NCI-H526 (cell line): ENCODE measurements around the gene SCAF4.
"Not testable (repeated sequence)": the region's sequence is repeated elsewhere in the genome, so short reads cannot be mapped to it uniquely, and the experiment has no call there.

ENCODE experiments used
- DNase-seq, 2 experiments: peaks; one replicate each; lab custom pipeline; 2025; lab: John Stamatoyannopoulos, UW

Gene SCAF4

GRCh38 chr21:31737586-31738397, 5.9 kb upstream of the SCAF4 start:
- DNase-seq: not testable (repeated sequence)

- DNase-seq: no peak
Measured at GRCh38 chr21:31735511-31735992, 3.6 kb upstream of the SCAF4 start.

DNA sequence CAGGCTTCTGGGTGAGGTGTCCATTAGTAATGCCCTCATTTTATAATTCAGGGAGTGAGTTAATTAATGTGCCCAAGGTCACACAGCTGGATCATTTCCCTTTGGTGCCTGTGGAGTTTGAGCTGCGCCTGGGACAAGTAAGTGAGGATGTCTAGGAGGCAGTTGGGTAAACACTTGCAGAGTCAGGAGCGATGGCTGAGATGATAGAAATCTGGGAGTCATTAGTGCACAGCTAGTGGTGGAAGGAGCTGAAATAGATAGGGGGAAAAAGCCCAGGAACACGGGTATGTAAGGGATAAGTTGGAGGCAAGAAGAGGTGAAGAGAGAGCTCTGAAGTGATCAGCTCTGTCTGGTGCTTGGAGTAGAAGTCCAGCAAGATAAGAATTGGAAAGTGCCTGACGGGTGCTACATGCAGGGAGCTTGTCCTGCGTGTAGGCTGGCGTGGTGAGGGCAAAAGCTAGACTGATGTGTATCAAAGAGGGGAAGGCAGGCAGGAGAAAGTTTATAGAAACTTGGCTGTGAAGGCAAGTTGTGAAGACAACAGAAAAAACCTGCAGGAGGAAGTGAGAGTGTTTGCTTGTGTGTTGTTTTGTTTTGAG, 1.7 kb upstream of the SCAF4 start:
- no peak for DNase-seq

- DNase-seq: peak in 1 of 2 experiments; percentile 35
Measured at GRCh38 chr21:31732597-31733550, 956 bp upstream of the SCAF4 start.

GRCh38 chr21:31731056-31731856, 662 bp downstream of the SCAF4 start:
- DNase-seq: peak; percentile 9 to 57

DNA sequence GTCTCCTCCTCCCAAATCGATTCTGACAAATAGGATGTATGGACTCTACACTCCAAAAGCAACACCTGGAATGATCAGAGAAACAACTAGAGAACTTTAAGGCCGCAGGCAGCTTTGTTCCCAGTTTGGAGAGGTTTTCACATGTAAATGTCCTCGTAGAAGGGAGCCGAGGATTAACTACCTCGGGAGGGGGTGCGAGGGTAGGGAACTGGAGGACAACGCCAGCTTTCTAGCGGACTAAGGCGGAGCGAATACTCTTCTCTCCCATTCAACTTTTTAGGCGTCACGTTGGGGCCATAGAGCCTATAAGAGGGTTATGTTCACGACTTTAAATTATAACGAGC, 1.2 kb downstream of the SCAF4 start:
- peak; percentile 19 to 53 for DNase-seq

- no peak for DNase-seq
Measured at GRCh38 chr21:31729622-31730343, 2.1 kb downstream of the SCAF4 start.

GRCh38 chr21:31728952-31729351, 3.0 kb downstream of the SCAF4 start:
- no peak for DNase-seq

GRCh38 chr21:31728191-31728590, 3.7 kb downstream of the SCAF4 start:
- no peak for DNase-seq

DNA sequence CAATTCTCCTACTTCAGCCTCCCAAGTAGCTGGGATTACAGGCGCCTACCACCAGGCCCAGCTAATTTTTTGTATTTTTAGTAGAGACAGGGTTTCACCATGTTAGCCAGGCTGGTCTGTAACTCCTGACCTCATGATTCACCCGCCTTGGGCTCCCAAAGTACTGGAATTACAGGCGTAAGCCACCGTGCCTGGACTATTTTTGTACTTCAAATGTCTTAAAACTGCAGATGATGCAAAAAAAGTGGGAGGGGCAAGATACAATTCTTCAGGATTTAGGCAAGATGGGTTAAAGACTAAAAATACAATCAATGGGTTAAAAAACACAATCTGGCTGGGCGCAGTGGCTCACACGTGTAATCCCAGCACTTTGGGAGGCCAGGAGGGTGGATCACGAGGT, 4.7 kb downstream of the SCAF4 start:
- DNase-seq: no peak

- DNase-seq: no peak
Measured at GRCh38 chr21:31726407-31726806, 5.5 kb downstream of the SCAF4 start.

- DNase-seq: no peak
Measured at GRCh38 chr21:31725202-31725839, 6.6 kb downstream of the SCAF4 start.

GRCh38 chr21:31724552-31724951, 7.4 kb downstream of the SCAF4 start:
- no peak for DNase-seq

DNA sequence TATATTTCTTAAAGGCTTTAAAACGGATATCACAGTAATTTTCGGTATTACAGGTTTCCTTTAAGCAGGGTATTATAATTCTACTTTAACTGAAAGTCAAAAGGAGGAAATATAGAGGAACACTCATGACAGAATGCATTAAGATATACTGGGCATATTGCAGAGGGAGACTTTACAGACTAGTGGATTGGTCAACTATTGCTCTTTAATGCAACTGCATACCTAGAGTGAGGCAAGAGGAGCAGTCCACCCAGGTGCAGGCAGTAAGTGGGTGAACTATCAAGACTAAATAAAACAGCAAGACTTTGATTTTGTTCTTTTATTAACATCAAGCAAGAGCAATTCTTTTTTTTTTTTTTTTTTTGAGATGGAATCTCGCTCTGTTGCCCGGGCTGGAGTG, 10.5 kb downstream of the SCAF4 start:
- DNase-seq: no peak

GRCh38 chr21:31720739-31721138, 11.2 kb downstream of the SCAF4 start:
- DNase-seq: no peak

GRCh38 chr21:31720330-31720729, 11.6 kb downstream of the SCAF4 start:
- no peak for DNase-seq

DNA sequence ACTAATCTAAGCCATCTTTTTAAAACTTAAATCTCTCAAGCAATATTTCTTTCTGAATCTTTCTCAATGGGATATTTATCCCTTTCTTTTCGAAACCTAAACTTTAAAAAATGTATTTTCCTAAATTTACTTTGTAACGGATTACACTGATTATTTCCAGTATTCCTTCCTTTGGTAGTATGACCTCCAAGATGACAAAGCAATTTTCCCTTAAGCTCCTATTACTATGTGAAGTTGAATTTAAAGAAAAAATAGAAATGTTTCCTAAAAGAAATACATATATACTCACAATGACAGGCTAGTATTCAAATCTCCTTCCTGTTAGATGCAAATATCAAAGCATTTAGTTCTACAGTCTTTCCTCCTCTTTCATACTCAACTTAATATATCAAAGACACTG, 15.8 kb downstream of the SCAF4 start:
- no peak for DNase-seq

GRCh38 chr21:31714741-31715365, 17.1 kb downstream of the SCAF4 start:
- DNase-seq: no peak

DNA sequence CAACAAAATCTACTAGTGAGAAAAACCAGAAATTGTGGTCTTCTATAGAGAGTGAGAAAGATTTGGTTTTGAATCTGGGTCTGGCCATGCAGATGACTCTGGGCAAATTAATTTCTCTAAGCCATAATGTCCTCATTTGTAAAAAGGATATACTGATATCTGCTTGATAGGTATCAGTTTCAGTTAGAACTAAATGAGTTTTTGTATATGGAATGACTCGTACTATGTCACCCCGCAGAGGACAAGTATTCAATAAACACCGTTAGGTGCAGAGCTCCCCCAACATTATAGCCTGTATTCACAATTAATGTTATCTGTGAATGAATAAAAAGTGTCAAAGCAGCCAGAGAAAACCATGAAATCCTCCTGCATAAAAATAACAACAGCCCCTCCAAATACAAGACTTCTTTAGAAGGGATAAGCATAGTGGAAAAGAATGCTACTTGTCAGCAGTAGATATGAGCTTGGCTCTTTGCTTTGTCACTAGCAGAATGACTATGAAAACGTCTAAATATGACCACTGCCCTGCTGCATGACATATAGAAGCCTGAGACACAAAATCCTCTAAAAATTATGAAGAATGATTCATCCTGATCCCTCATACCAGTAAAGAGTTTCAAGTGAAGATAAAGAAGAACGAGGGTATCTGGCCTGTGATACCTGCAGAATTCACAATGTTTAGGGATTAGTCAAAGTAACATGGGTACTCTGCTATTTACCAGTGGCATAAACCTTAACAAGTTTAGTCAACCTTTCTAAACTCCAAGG, 17.8 kb downstream of the SCAF4 start:
- DNase-seq: no peak
